GM18858 (cell line): ENCODE results near the gene TPRN.

ENCODE experiments used
- ATAC-seq: cut with Tn5 transposase; IDR thresholded peaks from one replicate; pipeline ENCODE4 v1.9.1; 2021; ENCODE audit not compliant: unreplicated experiment

Gene TPRN

GRCh38 chr9:137174722-137175293, 25.7 kb downstream of the TPRN start:
- ATAC-seq, result no peak

- no peak for ATAC-seq
Observed at GRCh38 chr9:137173796-137174664, 26.5 kb downstream of the TPRN start.

- no peak for ATAC-seq
Observed at GRCh38 chr9:137172901-137173795, 27.4 kb downstream of the TPRN start.

GRCh38 chr9:137171149-137171900, 29.2 kb downstream of the TPRN start:
- ATAC-seq, result no peak

- ATAC-seq, result no peak
Observed at GRCh38 chr9:137170486-137171148, 29.9 kb downstream of the TPRN start.

GRCh38 chr9:137169896-137170358, 30.6 kb downstream of the TPRN start, which contains the start of gene LRRC26:
LRRC26 (minus strand) TSS chr9:137170051; CDS start chr9:137169943, 108 bp downstream.
- ATAC-seq, result no peak

GRCh38 chr9:137168904-137169856, 31.4 kb downstream of the TPRN start:
- ATAC-seq, result no peak

- ATAC-seq, result no peak
Observed at GRCh38 chr9:137168573-137168903, 32.0 kb downstream of the TPRN start.

GRCh38 chr9:137167747-137168572, 32.6 kb downstream of the TPRN start:
- no peak for ATAC-seq

- no peak for ATAC-seq
Observed at GRCh38 chr9:137167277-137167746, 33.2 kb downstream of the TPRN start.

GRCh38 chr9:137166380-137167229, 33.9 kb downstream of the TPRN start:
- no peak for ATAC-seq

- ATAC-seq, result no peak
Observed at GRCh38 chr9:137165250-137165836, 35.2 kb downstream of the TPRN start.

GRCh38 chr9:137164370-137165249, 35.9 kb downstream of the TPRN start:
- ATAC-seq, result no peak

GRCh38 chr9:137163805-137164204, 36.7 kb downstream of the TPRN start:
- ATAC-seq, result no peak

- no peak for ATAC-seq
Observed at GRCh38 chr9:137163365-137163715, 37.2 kb downstream of the TPRN start.
